GM12864 (cell line): ENCODE measurements around the gene ANTXR2.

ENCODE experiments used
- DNase-seq: peaks from one replicate; pipeline ENCODE4 v3.0.0-alpha.2; 2011; ENCODE audit warnings: low read depth
- H3K4me3 ChIP-seq: 2 replicates; pipeline ENCODE4 v1.5.1; 2011; ENCODE audit warnings: mild to moderate bottlenecking, low read depth, low read length, control low read depth
- TF ChIP-seq, protein P1 (sequence below): IDR thresholded peaks from 2 replicates; pipeline ENCODE4 v1.5.1; 2011; ENCODE audit warnings: low read depth, mild to moderate bottlenecking, moderate library complexity, low read length, control low read depth, inconsistent platforms; ENCODE audit errors: missing control alignments

The ANTXR2 gene

DNA sequence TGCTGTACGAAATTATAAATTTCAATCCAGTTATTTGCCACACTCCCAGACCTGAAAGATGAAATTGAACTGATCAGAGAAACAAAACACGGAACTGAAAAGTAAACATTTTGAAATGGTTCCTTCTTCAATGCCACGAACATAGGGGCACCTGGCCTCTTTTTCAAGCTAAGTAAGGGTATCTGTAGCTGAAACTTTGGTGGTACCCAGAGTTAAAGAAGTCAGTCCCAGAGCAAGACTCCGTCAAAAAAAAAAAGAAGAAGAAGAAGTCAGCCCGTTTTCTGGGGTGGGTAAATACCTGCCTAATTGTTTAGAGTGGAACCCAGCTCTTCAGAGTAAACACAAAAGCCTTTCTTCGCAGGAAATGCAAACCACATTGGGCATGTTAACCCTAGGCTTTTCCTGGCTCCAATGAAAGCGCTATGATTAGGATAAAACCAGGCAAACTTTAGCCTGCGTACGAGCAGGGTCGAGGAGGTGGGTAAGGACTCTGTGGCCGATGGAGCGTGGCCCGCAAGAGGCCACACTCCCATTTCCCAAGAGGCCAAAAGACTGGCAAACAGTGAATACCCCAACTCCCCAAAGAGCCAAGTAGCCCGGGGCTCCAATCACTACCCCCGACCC lies 1.3 kb downstream of the ANTXR2 start:
- DNase-seq = no peak

DNA sequence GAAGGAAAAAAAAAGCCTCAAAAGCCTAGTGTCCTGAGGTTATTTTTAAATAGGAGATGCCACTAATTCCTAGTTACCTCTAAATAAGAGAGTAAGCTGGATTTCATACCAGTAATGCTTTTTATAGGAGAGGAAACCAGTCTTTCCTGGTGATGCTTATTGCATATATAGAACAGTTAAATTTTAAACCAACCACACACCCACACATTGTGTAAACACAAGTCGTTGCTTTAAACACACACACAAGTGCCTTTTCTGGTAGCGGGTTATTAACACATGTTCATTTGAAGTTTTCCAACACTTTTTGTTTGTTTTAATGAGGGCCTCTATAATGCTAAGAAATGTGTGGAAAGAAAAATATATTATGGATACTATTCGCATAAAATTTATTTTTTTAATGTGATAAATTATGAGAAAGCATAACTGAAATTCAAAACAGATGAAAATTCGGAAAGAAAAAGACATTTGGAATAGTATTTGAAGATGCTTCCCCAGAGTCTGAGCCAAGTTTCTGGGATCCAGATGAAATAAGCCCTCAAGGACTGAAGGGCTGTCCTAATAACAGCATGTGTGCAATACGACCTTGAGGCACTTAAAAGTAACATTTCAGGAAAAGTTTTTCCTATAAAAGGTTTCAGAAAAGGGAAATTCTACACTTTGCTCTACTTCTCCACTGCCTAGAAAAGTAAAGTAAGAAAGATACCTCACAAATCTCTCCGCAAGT lies 2.0 kb downstream of the ANTXR2 start:
- TF ChIP-seq, protein P1, sequence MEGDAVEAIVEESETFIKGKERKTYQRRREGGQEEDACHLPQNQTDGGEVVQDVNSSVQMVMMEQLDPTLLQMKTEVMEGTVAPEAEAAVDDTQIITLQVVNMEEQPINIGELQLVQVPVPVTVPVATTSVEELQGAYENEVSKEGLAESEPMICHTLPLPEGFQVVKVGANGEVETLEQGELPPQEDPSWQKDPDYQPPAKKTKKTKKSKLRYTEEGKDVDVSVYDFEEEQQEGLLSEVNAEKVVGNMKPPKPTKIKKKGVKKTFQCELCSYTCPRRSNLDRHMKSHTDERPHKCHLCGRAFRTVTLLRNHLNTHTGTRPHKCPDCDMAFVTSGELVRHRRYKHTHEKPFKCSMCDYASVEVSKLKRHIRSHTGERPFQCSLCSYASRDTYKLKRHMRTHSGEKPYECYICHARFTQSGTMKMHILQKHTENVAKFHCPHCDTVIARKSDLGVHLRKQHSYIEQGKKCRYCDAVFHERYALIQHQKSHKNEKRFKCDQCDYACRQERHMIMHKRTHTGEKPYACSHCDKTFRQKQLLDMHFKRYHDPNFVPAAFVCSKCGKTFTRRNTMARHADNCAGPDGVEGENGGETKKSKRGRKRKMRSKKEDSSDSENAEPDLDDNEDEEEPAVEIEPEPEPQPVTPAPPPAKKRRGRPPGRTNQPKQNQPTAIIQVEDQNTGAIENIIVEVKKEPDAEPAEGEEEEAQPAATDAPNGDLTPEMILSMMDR = no peak
- peak overlapping the region; percentile 80; the same call in 1 of the 2 replicates for H3K4me3 ChIP-seq
- DNase-seq = no peak

More for the DNA sequence above, 1.3 kb downstream of the ANTXR2 start:
- TF ChIP-seq, protein P1 = no peak
- H3K4me3 ChIP-seq = peak overlapping the region; percentile 80

DNA sequence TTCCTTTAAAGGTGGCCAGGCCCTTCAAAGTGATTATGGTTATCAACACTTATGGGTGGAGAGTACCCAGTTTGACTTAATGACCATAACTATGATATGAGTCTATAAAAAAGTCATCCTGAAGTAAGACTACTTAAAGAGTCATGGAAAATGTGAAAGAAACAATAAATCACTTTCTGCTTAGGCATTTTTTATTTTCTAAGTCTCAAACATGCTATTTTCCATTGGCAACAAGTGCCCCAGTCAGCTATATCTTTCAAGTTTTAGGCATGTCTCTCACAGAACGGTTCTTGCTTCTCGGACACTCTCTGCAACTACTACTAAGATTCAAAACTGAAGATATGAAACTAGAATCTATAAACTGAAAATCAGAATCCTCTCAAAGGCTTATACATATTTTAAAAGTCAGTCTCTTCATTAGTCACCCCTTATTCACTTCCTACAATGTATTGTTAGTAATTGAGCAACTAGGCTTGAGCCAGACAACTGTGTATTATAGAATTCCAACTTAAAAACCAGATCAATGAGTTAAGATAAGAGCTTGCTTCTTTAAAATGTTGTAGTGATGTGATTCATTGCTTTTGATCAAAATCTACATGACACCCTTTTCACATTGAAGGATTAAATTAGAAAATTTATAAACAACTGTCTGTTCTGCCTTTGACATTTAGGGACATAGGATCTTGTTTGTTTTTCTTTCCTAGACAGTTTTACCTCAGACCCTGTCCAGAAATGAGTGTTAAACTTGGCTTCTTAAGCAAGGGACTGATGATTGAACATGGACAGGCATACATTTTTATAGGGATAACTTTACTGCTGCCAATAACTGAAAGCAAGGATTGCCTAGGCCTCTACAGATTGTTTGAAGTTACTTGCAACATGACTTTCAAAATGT lies 2.9 kb downstream of the ANTXR2 start:
- TF ChIP-seq, protein P1 = no peak
- DNase-seq = no peak
- H3K4me3 ChIP-seq = no peak overlapping the region

DNA sequence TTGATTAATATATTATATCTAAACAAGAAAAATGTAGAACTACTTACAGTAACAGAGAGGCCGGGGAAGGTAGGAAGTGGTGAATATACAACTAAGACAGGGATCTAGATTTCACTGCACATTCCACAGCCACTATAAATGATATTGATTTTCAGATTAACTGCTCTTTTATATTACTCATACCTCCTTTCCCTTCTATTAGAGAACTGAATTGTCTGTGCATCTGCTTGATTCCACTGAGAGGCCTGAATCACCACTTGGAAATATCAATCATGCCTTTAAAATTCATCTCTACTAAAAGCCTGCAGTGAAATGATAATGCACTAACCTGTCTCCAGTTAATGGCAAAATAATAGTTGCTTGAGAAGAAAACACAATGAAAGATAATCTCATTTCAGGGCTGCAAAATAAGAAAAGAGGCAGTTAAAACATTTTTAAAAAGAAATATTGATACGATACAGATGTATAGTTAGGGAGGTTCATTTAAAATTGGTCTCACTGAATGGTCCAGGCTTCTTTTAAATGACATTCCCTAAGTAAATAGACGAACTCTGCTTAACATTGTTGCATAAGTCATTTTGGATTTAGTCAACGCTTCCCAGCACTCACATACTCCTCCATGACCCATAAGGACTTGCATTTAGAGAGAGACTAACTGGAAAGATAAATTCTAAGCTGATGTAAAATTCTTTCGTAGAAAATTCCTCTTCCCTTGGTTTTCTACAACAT lies 3.8 kb downstream of the ANTXR2 start:
- no peak overlapping the region for H3K4me3 ChIP-seq
- TF ChIP-seq, protein P1 = no peak
- DNase-seq = no peak

DNA sequence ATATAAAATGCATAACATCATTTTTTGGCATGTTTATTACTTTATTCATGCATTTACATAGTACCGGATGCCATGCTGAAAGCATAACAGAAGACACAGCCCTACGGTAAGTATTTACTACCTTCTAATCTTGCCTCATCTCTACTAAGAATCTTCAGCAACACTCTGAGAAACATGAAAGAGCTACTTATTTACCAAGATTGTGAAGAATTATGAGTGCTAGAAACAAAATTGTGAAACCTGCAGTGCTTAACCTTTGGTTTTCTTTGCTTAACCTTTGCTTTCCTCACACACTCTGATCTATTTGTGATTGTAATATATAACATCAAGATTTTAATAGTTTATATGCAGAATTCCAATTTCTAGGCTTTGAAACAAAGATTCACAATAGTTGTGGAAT lies 7.4 kb downstream of the ANTXR2 start:
- DNase-seq = no peak
- TF ChIP-seq, protein P1 = no peak
- no peak overlapping the region for H3K4me3 ChIP-seq

DNA sequence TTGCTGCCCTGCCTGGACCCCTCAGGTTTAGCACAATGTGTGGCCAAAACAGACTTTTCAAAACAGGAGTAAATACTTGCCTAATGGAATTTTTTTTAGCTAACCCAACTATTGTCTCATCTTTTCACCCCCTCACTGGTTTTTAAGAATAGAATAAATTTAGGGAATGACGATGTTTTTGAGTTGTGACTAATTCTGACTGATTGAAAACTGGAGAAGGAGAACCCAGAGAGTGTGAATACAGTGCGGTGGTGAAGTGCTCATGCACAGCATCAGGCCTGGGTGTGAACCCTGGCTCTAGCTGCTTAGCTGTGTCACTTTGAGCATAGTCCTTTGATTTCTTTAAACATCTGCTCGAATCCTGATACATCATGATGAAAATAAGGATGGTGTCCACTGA lies 10.5 kb downstream of the ANTXR2 start:
- no peak for DNase-seq
- H3K4me3 ChIP-seq = no peak overlapping the region
- TF ChIP-seq, protein P1 = no peak
